Naive thymus-derived CD8-positive, alpha-beta T cell (primary cell): ENCODE data around the gene FRRS1L. TPM values are rescaled to one million over a fixed set of nuclear protein-coding genes. Genes with fewer than 3 reads are reported as not detected.
"Not testable (repeated sequence)": the region's sequence is repeated elsewhere in the genome, so short reads cannot be mapped to it uniquely, and the experiment has no call there.

Experiments used
- ATAC-seq, 2 donors: fragments of 150-1000 bp; cut with Tn5 transposase in 1 of 2; sonication (Bioruptor Pico), chemical (Tn5 transposase) in 1 of 2; 1 replicate in 1 of 2; 2 replicates in 1 of 2; pipeline ENCODE4 v1.10.0; 2021; ENCODE audit warnings: mild to moderate bottlenecking in 2 of 2, moderate library complexity in 2 of 2
- POLR2A ChIA-PET: fragments of 350-600 bp; sonication (Branson Sonifier 250); formaldehyde crosslinking; loops from one replicate; lab custom pipeline; 2021; ENCODE audit warnings: antibody characterized with exemption; lab: Charles Lee
- DNase-seq, 10 donors: peaks; one replicate each; pipeline versions ENCODE4 v3.0.0 to v3.0.0-alpha.2; 2020 to 2022
- H3K27ac Mint-ChIP-seq, 10 donors: one replicate each; pipeline ENCODE4 v1.8.0; 2020 to 2022; ENCODE audit warnings: mild to moderate bottlenecking in 10 of 10, mixed read lengths in 10 of 10, moderate library complexity in 4 of 10, inconsistent platforms in 1 of 10
- H3K27me3 Mint-ChIP-seq, 5 donors: one replicate each; pipeline ENCODE4 v1.8.0; 2021 to 2022; ENCODE audit warnings: mixed read lengths in 5 of 5
- H3K36me3 Mint-ChIP-seq, 3 donors: one replicate each; pipeline ENCODE4 v1.8.0; 2020 to 2022; ENCODE audit warnings: mixed read lengths in 3 of 3, mild to moderate bottlenecking in 2 of 3, inconsistent platforms in 1 of 3
- H3K4me1 Mint-ChIP-seq, 4 donors: one replicate each; pipeline ENCODE4 v1.8.0; 2021 to 2022; ENCODE audit warnings: mixed read lengths in 4 of 4
- H3K4me3 Mint-ChIP-seq, 10 donors: one replicate each; pipeline ENCODE4 v1.8.0; 2020 to 2022; ENCODE audit warnings: mild to moderate bottlenecking in 10 of 10, mixed read lengths in 10 of 10, moderate library complexity in 6 of 10, inconsistent platforms in 1 of 10
- H3K9me3 Mint-ChIP-seq, 9 donors: one replicate each; pipeline ENCODE4 v1.8.0; 2020 to 2022; ENCODE audit warnings: mixed read lengths in 9 of 9, mild to moderate bottlenecking in 3 of 9, inconsistent platforms in 1 of 9, moderate library complexity in 1 of 9
- polyA plus RNA-seq, 3 donors: library from polyadenylated mRNA; unstranded; fragments of 300-500 nt; fragmentation: Illumina TruSeq; gene quantifications; one replicate each; pipeline ENCODE4 v1.2.3, GENCODE V29; 2021
- total RNA-seq, 8 experiments: library from RNA in 2 of 8; stranded (reverse) in 2 of 8; gene quantifications; one replicate each; pipeline ENCODE4 v1.2.3 and lab custom pipeline; 2021 to 2026

FRRS1L gene
- total and polyA plus RNA-seq, 5 experiments from 2014 or later: not detected

GRCh38 chr9:109143881-109144562, 23.0 kb downstream of the FRRS1L start:
- POLR2A ChIA-PET: no interaction called here
- Mint-ChIP-seq H3K27ac (peak overlapping the region in 1 of 10 donors; percentile 48), H3K36me3 (no peaks in the 10 kb centered on the region), H3K9me3 (no peaks in the 10 kb centered on the region), H3K4me3 (no peak overlapping the region), H3K4me1 (peaks cover 4 to 6% (median 5%) of the 10 kb centered on the region in 4 donors), H3K27me3 (peaks cover 0 to 4% (median 2%) of the 10 kb centered on the region in 5 donors)
- peak in 1 of 2 donors; percentile 44 for ATAC-seq
- no peak for DNase-seq

GRCh38 chr9:109141375-109141774, 25.7 kb downstream of the FRRS1L start:
- H3K27ac Mint-ChIP-seq: no peak overlapping the region
- POLR2A ChIA-PET: no interaction called here
- H3K9me3 Mint-ChIP-seq: no peaks in the 10 kb centered on the region
- H3K4me1 Mint-ChIP-seq: peaks cover 4 to 6% (median 5%) of the 10 kb centered on the region in 4 donors
- ATAC-seq (no peak), DNase-seq (no peak)
- H3K4me3 Mint-ChIP-seq: no peak overlapping the region
- H3K27me3 Mint-ChIP-seq: peaks cover 0 to 2% (median 0%) of the 10 kb centered on the region in 5 donors
- H3K36me3 Mint-ChIP-seq: no peaks in the 10 kb centered on the region

- H3K9me3 Mint-ChIP-seq: no peaks in the 10 kb centered on the region
- peaks cover 0 to 2% (median 0%) of the 10 kb centered on the region in 5 donors for H3K27me3 Mint-ChIP-seq
- POLR2A ChIA-PET: no interaction called here
- DNase-seq (no peak), ATAC-seq (no peak)
- no peak overlapping the region for H3K4me3 Mint-ChIP-seq
- H3K36me3 Mint-ChIP-seq: no peaks in the 10 kb centered on the region
- H3K27ac Mint-ChIP-seq: no peak overlapping the region
- H3K4me1 Mint-ChIP-seq: peaks cover 4 to 6% (median 5%) of the 10 kb centered on the region in 4 donors
Observed at GRCh38 chr9:109139851-109140250, 27.2 kb downstream of the FRRS1L start.

DNA sequence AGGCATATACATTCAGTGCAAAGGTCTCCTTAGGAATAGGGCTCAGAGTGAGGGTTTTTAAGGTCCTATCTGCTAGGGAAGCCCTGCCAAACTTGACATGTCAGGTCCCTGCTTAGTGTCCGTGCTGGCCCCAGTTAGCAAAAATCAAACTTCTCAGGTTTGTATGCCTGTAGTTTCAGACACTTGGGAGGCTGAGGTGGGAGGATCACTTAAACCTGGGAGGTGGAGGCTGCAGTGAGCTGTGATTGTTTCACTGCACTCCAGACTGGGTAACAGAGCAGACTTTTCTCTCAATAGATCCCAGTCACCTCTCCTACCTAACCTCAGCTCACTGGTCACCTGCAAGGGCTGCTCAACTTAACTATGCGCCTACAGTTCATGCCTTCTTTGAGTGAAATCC, 28.6 kb downstream of the FRRS1L start:
- no peaks in the 10 kb centered on the region for H3K36me3 Mint-ChIP-seq
- ATAC-seq: no peak
- no peak overlapping the region for H3K4me3 Mint-ChIP-seq
- H3K27ac Mint-ChIP-seq: no peak overlapping the region
- H3K4me1 Mint-ChIP-seq: no peaks in the 10 kb centered on the region
- POLR2A ChIA-PET: no interaction called here
- no peaks in the 10 kb centered on the region for H3K27me3 Mint-ChIP-seq
- no peaks in the 10 kb centered on the region for H3K9me3 Mint-ChIP-seq
- DNase-seq: no peak

DNA sequence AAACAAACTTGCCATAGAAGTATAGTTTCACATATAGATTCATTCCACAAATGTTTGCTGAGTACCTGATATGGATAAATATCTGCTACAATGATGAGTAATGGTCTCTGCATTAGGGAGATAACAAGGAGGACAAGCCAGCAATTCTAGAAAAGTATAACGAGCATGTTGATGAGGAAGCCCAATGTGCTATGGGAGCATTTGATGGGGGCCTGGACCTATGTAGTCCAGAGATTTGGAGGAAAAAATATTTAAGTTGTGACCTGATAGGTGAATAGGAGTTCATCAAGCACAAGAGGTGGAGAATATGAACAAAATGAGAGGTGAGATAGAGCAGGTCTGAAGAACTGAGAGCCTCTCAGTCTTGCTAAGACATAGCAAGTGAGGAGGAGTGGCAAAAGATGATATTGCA, 32.9 kb downstream of the FRRS1L start:
- Mint-ChIP-seq H3K27me3 (no peaks in the 10 kb centered on the region), H3K27ac (no peak overlapping the region), H3K4me3 (no peak overlapping the region), H3K36me3 (no peaks in the 10 kb centered on the region), H3K4me1 (peaks cover 0 to 2% (median 0%) of the 10 kb centered on the region in 4 donors), H3K9me3 (no peaks in the 10 kb centered on the region)
- ATAC-seq (no peak), DNase-seq (no peak)
- POLR2A ChIA-PET: no interaction called here

GRCh38 chr9:109133533-109133932, 33.5 kb downstream of the FRRS1L start:
- ATAC-seq: no peak
- H3K4me3 Mint-ChIP-seq: no peak overlapping the region

GRCh38 chr9:109132567-109133021, 34.5 kb downstream of the FRRS1L start:
- DNase-seq: no peak
- Mint-ChIP-seq H3K4me1 (peaks cover 0 to 2% (median 0%) of the 10 kb centered on the region in 4 donors), H3K36me3 (no peaks in the 10 kb centered on the region), H3K4me3 (no peak overlapping the region), H3K27me3 (no peaks in the 10 kb centered on the region), H3K9me3 (no peaks in the 10 kb centered on the region), H3K27ac (no peak overlapping the region)
- no peak for ATAC-seq
- POLR2A ChIA-PET: no interaction called here

More at GRCh38 chr9:109133533-109133932, 33.5 kb downstream of the FRRS1L start:
- no peaks in the 10 kb centered on the region for H3K9me3 Mint-ChIP-seq
- no peak overlapping the region for H3K27ac Mint-ChIP-seq
- POLR2A ChIA-PET: no interaction called here
- DNase-seq: no peak
- H3K4me1 Mint-ChIP-seq: peaks cover 0 to 2% (median 0%) of the 10 kb centered on the region in 4 donors
- no peaks in the 10 kb centered on the region for H3K36me3 Mint-ChIP-seq
- no peaks in the 10 kb centered on the region for H3K27me3 Mint-ChIP-seq

GRCh38 chr9:109129470-109130197, 37.4 kb downstream of the FRRS1L start:
- no peaks in the 10 kb centered on the region for H3K27me3 Mint-ChIP-seq
- H3K4me3 Mint-ChIP-seq: no peak overlapping the region
- peaks cover 0 to 2% (median 0%) of the 10 kb centered on the region in 4 donors for H3K4me1 Mint-ChIP-seq
- no peaks in the 10 kb centered on the region for H3K36me3 Mint-ChIP-seq
- ATAC-seq (no peak), DNase-seq (no peak)
- H3K27ac Mint-ChIP-seq: no peak overlapping the region
- H3K9me3 Mint-ChIP-seq: no peaks in the 10 kb centered on the region
- POLR2A ChIA-PET: interaction anchor here (0.6 kb wide), 1 partner anchor 9 kb away, joined by 4 read pairs; no protein-coding TSS in a partner anchor

GRCh38 chr9:109126671-109127070, 40.4 kb downstream of the FRRS1L start:
- H3K36me3 Mint-ChIP-seq, POLR2A ChIA-PET, DNase-seq, H3K27ac Mint-ChIP-seq, H3K4me3 Mint-ChIP-seq, H3K4me1 Mint-ChIP-seq, ATAC-seq, H3K9me3 Mint-ChIP-seq, H3K27me3 Mint-ChIP-seq: not testable (repeated sequence)

- peaks cover 0 to 6% (median 2%) of the 10 kb centered on the region in 4 donors for H3K4me1 Mint-ChIP-seq
- POLR2A ChIA-PET: no interaction called here
- no peaks in the 10 kb centered on the region for H3K9me3 Mint-ChIP-seq
- ATAC-seq (no peak), DNase-seq (no peak)
- no peaks in the 10 kb centered on the region for H3K36me3 Mint-ChIP-seq
- no peak overlapping the region for H3K27ac Mint-ChIP-seq
- H3K27me3 Mint-ChIP-seq: no peaks in the 10 kb centered on the region
- H3K4me3 Mint-ChIP-seq: no peak overlapping the region
Observed at GRCh38 chr9:109124121-109124520, 42.9 kb downstream of the FRRS1L start.

- Mint-ChIP-seq H3K9me3 (no peaks in the 10 kb centered on the region), H3K36me3 (no peaks in the 10 kb centered on the region), H3K27me3 (no peaks in the 10 kb centered on the region), H3K27ac (no peak overlapping the region), H3K4me1 (peaks cover 4 to 15% (median 12%) of the 10 kb centered on the region in 4 donors), H3K4me3 (no peak overlapping the region)
- DNase-seq: no peak
- no peak for ATAC-seq
- POLR2A ChIA-PET: no interaction called here
Observed at GRCh38 chr9:109122726-109123621, 44.1 kb downstream of the FRRS1L start.

- no peaks in the 10 kb centered on the region for H3K27me3 Mint-ChIP-seq
- DNase-seq: no peak
- H3K36me3 Mint-ChIP-seq: peaks cover 0 to 6% (median 0%) of the 10 kb centered on the region in 3 donors
- peak overlapping the region in 1 of 10 donors; percentile 48 for H3K27ac Mint-ChIP-seq
- ATAC-seq: no peak
- no peak overlapping the region for H3K4me3 Mint-ChIP-seq
- POLR2A ChIA-PET: no interaction called here
- peaks cover 11 to 32% (median 27%) of the 10 kb centered on the region in 4 donors for H3K4me1 Mint-ChIP-seq
- no peaks in the 10 kb centered on the region for H3K9me3 Mint-ChIP-seq
Observed at GRCh38 chr9:109121232-109121796, 45.7 kb downstream of the FRRS1L start.
